H1 (cell line): Measurements from ENCODE around the gene PGPEP1. TPM values are rescaled to one million over a fixed set of nuclear protein-coding genes. Genes with fewer than 3 reads are reported as not detected.

ENCODE experiments used
- CTCF ChIA-PET: fragments of 300-600 bp; sonication (Branson Sonifier 250); formaldehyde crosslinking; loops from one replicate; lab custom pipeline; 2021; ENCODE audit not compliant: partially characterized antibody; lab: Charles Lee
- POLR2A ChIA-PET: fragments of 300-600 bp; sonication (Branson Sonifier 250); formaldehyde crosslinking; loops from one replicate; lab custom pipeline; 2021; ENCODE audit warnings: inconsistent platforms; ENCODE audit not compliant: partially characterized antibody; lab: Charles Lee
- DNase-seq, 2 experiments: peaks; one replicate each; pipeline versions ENCODE4 v3.0.0 to v3.0.0-alpha.2; 2010 to 2022; ENCODE audit warnings: low spot score in 2 of 2, low read depth in 1 of 2, mixed read lengths in 1 of 2
- FAIRE-seq: peaks from 2 replicates; lab custom pipeline; 2011; peaks lifted over from hg19 to GRCh38; lab: Jason Lieb, UNC
- H2AFZ ChIP-seq: 2 replicates; pipeline ENCODE4 v1.8.1; 2012; ENCODE audit warnings: low read length, inconsistent platforms
- H2AK5ac ChIP-seq: 2 replicates; pipeline ENCODE4 v1.6.1; 2013; ENCODE audit warnings: low read depth, low read length
- H2BK120ac ChIP-seq: replicated peaks from 2 replicates; pipeline ENCODE3; 2013; ENCODE audit warnings: low read depth, low read length, inconsistent platforms
- H2BK12ac ChIP-seq: 2 replicates; pipeline ENCODE4 v1.6.1; 2013; ENCODE audit warnings: low read depth, low read length
- H2BK15ac ChIP-seq: 2 replicates; pipeline ENCODE4 v1.6.1; 2013; ENCODE audit warnings: low read length
- H2BK20ac ChIP-seq: 2 replicates; pipeline ENCODE4 v1.6.1; 2013; ENCODE audit warnings: low read length
- H2BK5ac ChIP-seq: 2 replicates; pipeline ENCODE4 v1.6.1; 2013; ENCODE audit warnings: low read depth, low read length
- H3K14ac ChIP-seq: 2 replicates; pipeline ENCODE4 v1.6.1; 2013; ENCODE audit warnings: inconsistent platforms; ENCODE audit not compliant: insufficient read length
- H3K18ac ChIP-seq: 2 replicates; pipeline ENCODE4 v1.6.1; 2013; ENCODE audit warnings: low read length; ENCODE audit errors: extremely low read depth
- H3K23ac ChIP-seq: 2 replicates; pipeline ENCODE4 v1.6.1; 2013; ENCODE audit warnings: inconsistent platforms; ENCODE audit not compliant: insufficient read length
- H3K23me2 ChIP-seq: 2 replicates; pipeline ENCODE4 v1.6.1; 2013; ENCODE audit warnings: low read depth, low read length
- H3K27ac ChIP-seq: 2 replicates; pipeline ENCODE4 v1.6.1; 2011; ENCODE audit warnings: low read depth, low read length, inconsistent platforms
- H3K27me3 ChIP-seq, 4 experiments: replicated peaks in 1 of 4; 1 replicate in 1 of 4; 2 replicates in 3 of 4; pipeline versions ENCODE4 v1.6.1 to v1.8.1; 2011 to 2013; ENCODE audit warnings: low read length in 3 of 4, mild to moderate bottlenecking in 3 of 4, inconsistent platforms in 2 of 4, mixed read lengths in 2 of 4, moderate library complexity in 1 of 4; ENCODE audit not compliant: control insufficient read depth in 3 of 4, insufficient read depth in 3 of 4; ENCODE audit errors: extremely low read depth in 1 of 4
- H3K36me3 ChIP-seq, 4 experiments: 2 replicates each; pipeline versions ENCODE4 v1.6.1 to v1.8.1; 2011 to 2013; ENCODE audit warnings: mild to moderate bottlenecking in 4 of 4, low read length in 3 of 4, moderate library complexity in 2 of 4, control low read depth in 1 of 4, inconsistent platforms in 1 of 4; ENCODE audit not compliant: insufficient read depth in 4 of 4, control insufficient read depth in 2 of 4
- H3K4ac ChIP-seq: replicated peaks from 2 replicates; pipeline ENCODE3; 2013; ENCODE audit warnings: low read length, low read depth, mixed read lengths, inconsistent platforms; ENCODE audit not compliant: insufficient read length
- H3K4me1 ChIP-seq, 4 experiments: replicated peaks in 1 of 4; 1 replicate in 1 of 4; 2 replicates in 3 of 4; pipeline versions ENCODE4 v1.6.1 to v1.8.1; 2011 to 2013; ENCODE audit warnings: low read length in 3 of 4, inconsistent platforms in 2 of 4, mixed read lengths in 1 of 4; ENCODE audit not compliant: insufficient read depth in 4 of 4, control insufficient read depth in 3 of 4
- H3K4me2 ChIP-seq, 2 experiments: 2 replicates each; pipeline versions ENCODE4 v1.6.1 to v1.8.1; 2011 to 2013; ENCODE audit warnings: low read depth in 2 of 2, low read length in 2 of 2, control low read depth in 1 of 2, inconsistent platforms in 1 of 2, mild to moderate bottlenecking in 1 of 2; ENCODE audit not compliant: insufficient read depth in 1 of 2
- H3K4me3 ChIP-seq, 4 experiments: fragments of 200-600, 300-600 bp in 1 of 4; sonication (generic), shearing (Covaris generic), sonication (Bioruptor Twin) in 1 of 4; 2 replicates each; pipeline versions ENCODE4 v1.5.1 to v1.8.1; 2011 to 2016; ENCODE audit warnings: low read length in 4 of 4, low read depth in 3 of 4, control low read depth in 2 of 4, inconsistent platforms in 2 of 4, mild to moderate bottlenecking in 2 of 4, mixed read lengths in 1 of 4, moderate library complexity in 1 of 4; ENCODE audit not compliant: insufficient read depth in 2 of 4; ENCODE audit errors: extremely low read depth in 1 of 4
- H3K56ac ChIP-seq: replicated peaks from 2 replicates; pipeline ENCODE3; 2013; ENCODE audit warnings: low read depth, mild to moderate bottlenecking, mixed read lengths, low read length, inconsistent platforms; ENCODE audit not compliant: insufficient read length
- H3K79me1 ChIP-seq: 2 replicates; pipeline ENCODE4 v1.6.1; 2013; ENCODE audit warnings: low read depth, low read length, control low read depth
- H3K79me2 ChIP-seq, 2 experiments: 2 replicates each; pipeline versions ENCODE4 v1.6.1 to v1.8.1; 2012 to 2013; ENCODE audit warnings: low read length in 2 of 2, mild to moderate bottlenecking in 2 of 2, inconsistent platforms in 1 of 2; ENCODE audit not compliant: insufficient read depth in 2 of 2, control insufficient read depth in 1 of 2
- H3K9ac ChIP-seq, 4 experiments: replicated peaks in 1 of 4; 1 replicate in 1 of 4; 2 replicates in 3 of 4; pipeline versions ENCODE4 v1.6.1 to v1.8.1; 2011 to 2013; ENCODE audit warnings: low read depth in 3 of 4, low read length in 3 of 4, control low read depth in 2 of 4, mild to moderate bottlenecking in 2 of 4, moderate library complexity in 2 of 4, inconsistent platforms in 1 of 4; ENCODE audit errors: extremely low read depth in 1 of 4
- H3K9me3 ChIP-seq, 2 experiments: 2 replicates each; pipeline versions ENCODE4 v1.6.1 to v1.8.1; 2012 to 2013; ENCODE audit warnings: mild to moderate bottlenecking in 2 of 2, moderate library complexity in 2 of 2, control low read depth in 1 of 2, inconsistent platforms in 1 of 2, low read depth in 1 of 2, low read length in 1 of 2, mixed read lengths in 1 of 2; ENCODE audit not compliant: insufficient read depth in 2 of 2
- H4K20me1 ChIP-seq, 2 experiments: replicated peaks in 1 of 2; 2 replicates each; pipeline versions ENCODE3 to v1.8.1; 2011 to 2013; ENCODE audit warnings: inconsistent platforms in 2 of 2, low read length in 2 of 2, mild to moderate bottlenecking in 1 of 2; ENCODE audit not compliant: insufficient read depth in 2 of 2, control insufficient read depth in 1 of 2
- H4K5ac ChIP-seq: 2 replicates; pipeline ENCODE4 v1.6.1; 2013; ENCODE audit warnings: low read length, low read depth, mixed read lengths, inconsistent platforms; ENCODE audit not compliant: insufficient read length
- H4K8ac ChIP-seq: 2 replicates; pipeline ENCODE4 v1.8.0; 2013; ENCODE audit warnings: mild to moderate bottlenecking, moderate library complexity, low read length, inconsistent platforms; ENCODE audit not compliant: insufficient read depth; ENCODE audit errors: extremely low read depth
- H4K91ac ChIP-seq: replicated peaks from 2 replicates; pipeline ENCODE3; 2013; ENCODE audit warnings: low read length, mixed read lengths, inconsistent platforms; ENCODE audit not compliant: insufficient read length
- FOSL1 ChIP-seq: IDR thresholded peaks from 2 replicates; pipeline ENCODE4 v1.6.1; 2011; ENCODE audit warnings: mild to moderate bottlenecking, low read depth, low read length, moderate library complexity; ENCODE audit not compliant: insufficient read depth
- PHF8 ChIP-seq: fragments of 200-600 bp; sonication (generic); conservative IDR thresholded peaks from 2 replicates; pipeline ENCODE4 v1.7.1; 2012; ENCODE audit warnings: low read depth, mild to moderate bottlenecking, inconsistent platforms, low read length, moderate library complexity
- RXRA ChIP-seq: IDR thresholded peaks from 2 replicates; pipeline ENCODE4 v1.6.1; 2011; ENCODE audit warnings: low read depth, mild to moderate bottlenecking, low read length, moderate library complexity; ENCODE audit not compliant: insufficient read depth
- ZNF274 ChIP-seq: IDR thresholded peaks from 2 replicates; pipeline ENCODE4 v1.7.0; 2012; ENCODE audit warnings: low read length, borderline replicate concordance; ENCODE audit errors: extremely low read depth
- WGBS, 2 experiments: shearing (Covaris generic) in 1 of 2; methylation state at CpG; one replicate each; pipeline versions ENCODE4 v1.1.6 to v1.1.7; 2013 to 2015; ENCODE audit warnings: low lambda C conversion rate in 2 of 2, mixed read lengths in 2 of 2, inconsistent platforms in 1 of 2, low coverage in 1 of 2, missing lambda C conversion rate in 1 of 2; ENCODE audit not compliant: insufficient replicate concordance in 2 of 2, insufficient coverage in 1 of 2, insufficient read length in 1 of 2; ENCODE audit errors: extremely low coverage in 1 of 2, missing lambda C conversion rate in 1 of 2; 5-methylcytosine and 5-hydroxymethylcytosine counted together
- polyA plus RNA-seq, 7 experiments: library from polyadenylated mRNA; depleted of rRNA in 3 of 7; stranded (reverse) in 5 of 7; unstranded in 2 of 7; fragments of >200 nt in 5 of 7; fragments of 200-250 nt in 2 of 7; gene quantifications; 1 replicate in 5 of 7; 2 replicates in 1 of 7; 4 replicates in 1 of 7; pipeline versions ENCODE4 v1.2.1 to v1.2.3, GENCODE V29; 2011 to 2013; ENCODE audit warnings: missing spikeins in 2 of 7, mixed read lengths in 2 of 7
- total RNA-seq: library from RNA; stranded (reverse); fragmentation: NEBNext Ultra II Directional; extraction: Animal tissue kit (Norgen Biotek cat#: 25700); gene quantifications from 2 replicates; pipeline ENCODE4 v1.2.1, GENCODE V29; 2021

The PGPEP1 gene
- total and polyA plus RNA-seq, 2 of the 8 experiments (the other 6 are each of a cell fraction or from before 2014, with no cell fraction given): 17.0 to 33.4 TPM

DNA sequence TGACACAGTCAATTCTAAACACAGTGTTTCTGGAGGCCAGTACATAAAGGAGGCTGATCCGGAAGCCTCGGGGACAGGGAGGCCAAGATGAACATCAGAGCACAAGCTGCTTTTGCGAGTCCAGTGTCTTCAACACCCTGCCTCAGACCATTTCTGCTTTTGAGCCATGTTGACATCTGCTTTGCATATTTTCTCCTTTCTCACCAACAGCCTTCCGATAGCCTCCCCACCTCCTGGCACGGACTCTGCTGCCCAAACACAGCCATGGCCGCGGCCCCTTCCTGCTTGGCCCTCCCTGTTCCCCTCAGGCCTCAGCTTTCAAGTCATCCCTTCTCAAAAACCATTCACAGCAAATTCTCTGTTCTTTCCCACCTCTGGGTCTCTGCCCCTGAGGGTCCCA is 53.4 kb downstream of the PGPEP1 start:
- Histone ChIP-seq H3K4ac (no peak overlapping the region), H3K27ac (no peak overlapping the region), H3K4me1 (peaks cover 0 to 12% (median 4%) of the 10 kb centered on the region in 4 experiments; a peak in 5 of 7 replicates), H4K5ac (no peak overlapping the region), H3K36me3 (no peaks in the 10 kb centered on the region), H3K9me3 (no peaks in the 10 kb centered on the region), H2BK12ac (no peak overlapping the region), H2AFZ (no peak overlapping the region), H3K56ac (no peak overlapping the region), H3K23me2 (no peaks in the 10 kb centered on the region), H2BK20ac (0 out of 2 replicates have a peak overlapping the region, but pooled peaks have one; percentile 4), H4K8ac (no peak overlapping the region), H3K23ac (no peak overlapping the region), H2BK5ac (no peak overlapping the region), H3K79me2 (no peaks in the 10 kb centered on the region), H2AK5ac (no peak overlapping the region), H3K27me3 (peaks cover 0 to 9% (median 7%) of the 10 kb centered on the region in 4 experiments; a peak in 6 of 7 replicates), H2BK120ac (no peak overlapping the region), H3K4me2 (no peak overlapping the region), H3K18ac (no peak overlapping the region), H3K79me1 (no peaks in the 10 kb centered on the region), H3K9ac (no peak overlapping the region), H4K20me1 (no peaks in the 10 kb centered on the region), H3K14ac (no peak overlapping the region), H3K4me3 (no peak overlapping the region), H2BK15ac (no peak overlapping the region), H4K91ac (no peak overlapping the region)
- POLR2A ChIA-PET: interaction anchor here (2.0 kb wide), 1 partner anchor 21 kb away, joined by 4 read pairs; no protein-coding TSS in a partner anchor
- CTCF ChIA-PET: interaction anchor here (0.8 to 10.4 kb wide), 6 partner anchors 20 to 116 kb away, joined by 3 to 177 read pairs (median 3); partner anchors contain the start of gene SSBP4
- WGBS, 2 experiments: 95% methylated on average over 7 of the region's 7 CpGs; no CpG with 5 or more reads in 1 of the 2 experiments
- no peak for FAIRE-seq
- DNase-seq: no peak
- no peak for TF ChIP-seq RXRA
- TF ChIP-seq ZNF274: no peak
- TF ChIP-seq PHF8: no peak
- no peak for TF ChIP-seq FOSL1
